HEK293T (cell line): ENCODE measurements around the gene NEUROD1.

Source experiments
- BHLHE40 ChIP-seq: fragments of 450-650 bp; IDR thresholded peaks from 2 replicates; pipeline ENCODE4 v1.6.1; 2016; ENCODE audit warnings: mild to moderate bottlenecking, moderate library complexity, borderline replicate concordance
- FOXM1 ChIP-seq: fragments of 450-650 bp; IDR thresholded peaks from 2 replicates; pipeline ENCODE4 v1.6.1; 2017; ENCODE audit warnings: mild to moderate bottlenecking, borderline replicate concordance
- SP1 ChIP-seq: fragments of 450-650 bp; IDR thresholded peaks from 2 replicates; pipeline ENCODE4 v1.6.1; 2017
- SUZ12 ChIP-seq: fragments of 450-650 bp; IDR thresholded peaks from 2 replicates; pipeline ENCODE4 v1.6.1; 2016; ENCODE audit warnings: mild to moderate bottlenecking

DNA sequence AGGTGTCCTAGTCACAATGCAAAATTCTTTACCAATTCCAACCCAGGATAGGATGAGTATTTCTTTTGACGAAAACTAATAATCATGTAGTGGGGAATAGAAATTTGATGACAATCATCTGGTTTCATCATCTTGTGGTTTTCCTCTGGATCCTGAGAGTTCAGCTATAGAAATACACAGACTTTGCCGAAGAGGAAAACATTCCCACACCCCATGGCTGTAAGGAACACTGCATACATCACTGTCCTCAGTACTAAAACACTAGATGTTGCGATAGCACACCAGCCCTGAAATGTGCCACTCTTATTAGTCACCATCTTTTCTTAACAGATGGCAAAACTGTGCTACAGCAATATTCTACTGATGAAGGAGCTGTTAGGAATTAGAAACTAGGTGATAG lies 52.8 kb downstream of the NEUROD1 start:
- TF ChIP-seq FOXM1 (no peak), SUZ12 (no peak), BHLHE40 (no peak), SP1 (no peak)
